IPS-18a (cell line): ENCODE measurements around the gene LTBP2.

Experiments
- H3K27ac ChIP-seq: one replicate; pipeline ENCODE4 v1.5.1; 2013; ENCODE audit warnings: low read length
- H3K27me3 ChIP-seq: one replicate; pipeline ENCODE4 v1.6.1; 2013; ENCODE audit warnings: mild to moderate bottlenecking, low read length; ENCODE audit not compliant: control insufficient read depth, insufficient read depth
- H3K36me3 ChIP-seq: one replicate; pipeline ENCODE4 v1.6.1; 2013; ENCODE audit warnings: low read depth, low read length; ENCODE audit not compliant: control insufficient read depth
- H3K4me1 ChIP-seq: one replicate; pipeline ENCODE4 v1.6.1; 2013; ENCODE audit warnings: low read depth, low read length; ENCODE audit not compliant: control insufficient read depth
- H3K4me3 ChIP-seq: one replicate; pipeline ENCODE4 v1.5.1; 2013; ENCODE audit warnings: low read length
- H3K9ac ChIP-seq: one replicate; pipeline ENCODE4 v1.6.1; 2013; ENCODE audit warnings: mild to moderate bottlenecking, low read length, moderate library complexity
- H3K9me3 ChIP-seq: one replicate; pipeline ENCODE4 v1.6.1; 2013; ENCODE audit warnings: low read depth, low read length; ENCODE audit not compliant: control insufficient read depth

LTBP2 gene

GRCh38 chr14:74566174-74567141 is 45.6 kb downstream of the LTBP2 start:
- Histone ChIP-seq H3K9ac (no peak overlapping the region), H3K4me3 (no peak overlapping the region), H3K9me3 (no peaks in the 10 kb centered on the region), H3K4me1 (peaks cover 5% of the 10 kb centered on the region), H3K36me3 (no peaks in the 10 kb centered on the region), H3K27ac (no peak overlapping the region), H3K27me3 (no peaks in the 10 kb centered on the region)

- H3K9ac ChIP-seq: no peak overlapping the region
- no peaks in the 10 kb centered on the region for H3K36me3 ChIP-seq
- H3K4me1 ChIP-seq: peaks cover 5% of the 10 kb centered on the region
- no peaks in the 10 kb centered on the region for H3K9me3 ChIP-seq
- H3K27me3 ChIP-seq: no peaks in the 10 kb centered on the region
- H3K27ac ChIP-seq: no peak overlapping the region
- no peak overlapping the region for H3K4me3 ChIP-seq
These were observed 48.4 kb downstream of the LTBP2 start for GRCh38 chr14:74563586-74564159.

GRCh38 chr14:74563233-74563585 is 48.8 kb downstream of the LTBP2 start:
- Histone ChIP-seq H3K9ac (no peak overlapping the region), H3K4me3 (no peak overlapping the region), H3K4me1 (peaks cover 5% of the 10 kb centered on the region)

GRCh38 chr14:74562515-74563232 is 49.4 kb downstream of the LTBP2 start:
- no peaks in the 10 kb centered on the region for H3K27me3 ChIP-seq
- H3K9ac ChIP-seq: no peak overlapping the region
- H3K4me1 ChIP-seq: peaks cover 5% of the 10 kb centered on the region
- H3K4me3 ChIP-seq: no peak overlapping the region
- H3K9me3 ChIP-seq: no peaks in the 10 kb centered on the region
- H3K36me3 ChIP-seq: no peaks in the 10 kb centered on the region
- H3K27ac ChIP-seq: no peak overlapping the region

More at GRCh38 chr14:74563233-74563585, 48.8 kb downstream of the LTBP2 start:
- no peaks in the 10 kb centered on the region for H3K36me3 ChIP-seq
- H3K9me3 ChIP-seq: no peaks in the 10 kb centered on the region
- no peak overlapping the region for H3K27ac ChIP-seq
- no peaks in the 10 kb centered on the region for H3K27me3 ChIP-seq

GRCh38 chr14:74558655-74559054 is 53.4 kb downstream of the LTBP2 start:
- H3K9ac ChIP-seq: no peak overlapping the region
- no peak overlapping the region for H3K27ac ChIP-seq
- H3K36me3 ChIP-seq: no peaks in the 10 kb centered on the region
- H3K4me3 ChIP-seq: no peak overlapping the region
- peaks cover 5% of the 10 kb centered on the region for H3K4me1 ChIP-seq
- no peaks in the 10 kb centered on the region for H3K27me3 ChIP-seq
- H3K9me3 ChIP-seq: no peaks in the 10 kb centered on the region

GRCh38 chr14:74557691-74558090 is 54.3 kb downstream of the LTBP2 start:
- Histone ChIP-seq H3K4me3 (no peak overlapping the region), H3K9ac (no peak overlapping the region), H3K36me3 (no peaks in the 10 kb centered on the region), H3K9me3 (no peaks in the 10 kb centered on the region), H3K27me3 (no peaks in the 10 kb centered on the region), H3K27ac (no peak overlapping the region), H3K4me1 (no peaks in the 10 kb centered on the region)

- Histone ChIP-seq H3K27ac (no peak overlapping the region), H3K27me3 (no peaks in the 10 kb centered on the region), H3K9ac (no peak overlapping the region), H3K4me3 (no peak overlapping the region), H3K36me3 (no peaks in the 10 kb centered on the region), H3K9me3 (no peaks in the 10 kb centered on the region), H3K4me1 (peaks cover 7% of the 10 kb centered on the region)
These were observed 56.5 kb downstream of the LTBP2 start for GRCh38 chr14:74555476-74556050.

GRCh38 chr14:74554742-74555362 is 57.2 kb downstream of the LTBP2 start:
- H3K36me3 ChIP-seq: no peaks in the 10 kb centered on the region
- H3K4me3 ChIP-seq: no peak overlapping the region
- no peaks in the 10 kb centered on the region for H3K27me3 ChIP-seq
- H3K4me1 ChIP-seq: peaks cover 7% of the 10 kb centered on the region
- no peak overlapping the region for H3K27ac ChIP-seq
- H3K9ac ChIP-seq: no peak overlapping the region
- no peaks in the 10 kb centered on the region for H3K9me3 ChIP-seq

GRCh38 chr14:74552623-74553022 is 59.4 kb downstream of the LTBP2 start:
- Histone ChIP-seq H3K9ac (no peak overlapping the region), H3K9me3 (no peaks in the 10 kb centered on the region), H3K4me1 (peaks cover 7% of the 10 kb centered on the region), H3K27ac (no peak overlapping the region), H3K27me3 (no peaks in the 10 kb centered on the region), H3K36me3 (no peaks in the 10 kb centered on the region), H3K4me3 (no peak overlapping the region)

GRCh38 chr14:74551431-74552371 is 60.3 kb downstream of the LTBP2 start:
- H3K27me3 ChIP-seq: no peaks in the 10 kb centered on the region
- H3K9me3 ChIP-seq: no peaks in the 10 kb centered on the region
- H3K4me3 ChIP-seq: no peak overlapping the region
- no peak overlapping the region for H3K9ac ChIP-seq
- no peaks in the 10 kb centered on the region for H3K36me3 ChIP-seq
- no peak overlapping the region for H3K27ac ChIP-seq
- peaks cover 7% of the 10 kb centered on the region for H3K4me1 ChIP-seq
